HG02588 (cell line): ENCODE measurements around the gene KLHL22.
"Not testable (repeated sequence)": the region's sequence is repeated elsewhere in the genome, so short reads cannot be mapped to it uniquely, and the experiment has no call there.

Source experiments
- ATAC-seq: cut with Tn5 transposase; IDR thresholded peaks from one replicate; pipeline ENCODE4 v1.9.1; 2021; ENCODE audit warnings: mild to moderate bottlenecking, moderate library complexity; ENCODE audit not compliant: unreplicated experiment

Gene KLHL22

GRCh38 chr22:20504293-20504922 lies 8.8 kb upstream of the KLHL22 start:
- not testable (repeated sequence) for ATAC-seq

GRCh38 chr22:20503816-20504215 lies 8.2 kb upstream of the KLHL22 start:
- no peak for ATAC-seq

- no peak for ATAC-seq
Measured at GRCh38 chr22:20499769-20500168, 4.2 kb upstream of the KLHL22 start.

- no peak for ATAC-seq
Measured at GRCh38 chr22:20498913-20499312, 3.3 kb upstream of the KLHL22 start.

- ATAC-seq = no peak
Measured at GRCh38 chr22:20497426-20497825, 1.8 kb upstream of the KLHL22 start.

GRCh38 chr22:20495861-20496681 lies 476 bp upstream of the KLHL22 start:
- peak; percentile 79 for ATAC-seq

- ATAC-seq = no peak
Measured at GRCh38 chr22:20491346-20491745, 4.2 kb downstream of the KLHL22 start.

- ATAC-seq = no peak
Measured at GRCh38 chr22:20490941-20491307, 4.7 kb downstream of the KLHL22 start.

GRCh38 chr22:20490183-20490940 lies 5.2 kb downstream of the KLHL22 start:
- ATAC-seq = no peak

GRCh38 chr22:20488946-20489345 lies 6.6 kb downstream of the KLHL22 start:
- ATAC-seq = no peak

GRCh38 chr22:20487715-20488114 lies 7.9 kb downstream of the KLHL22 start:
- ATAC-seq = no peak

- no peak for ATAC-seq
Measured at GRCh38 chr22:20486229-20486628, 9.4 kb downstream of the KLHL22 start.

GRCh38 chr22:20484948-20485683 lies 10.5 kb downstream of the KLHL22 start:
- no peak for ATAC-seq

GRCh38 chr22:20483771-20484170 lies 11.8 kb downstream of the KLHL22 start:
- ATAC-seq = no peak

GRCh38 chr22:20483143-20483506 lies 12.5 kb downstream of the KLHL22 start:
- not testable (repeated sequence) for ATAC-seq

GRCh38 chr22:20479612-20480196 lies 15.9 kb downstream of the KLHL22 start:
- ATAC-seq = no peak

- not testable (repeated sequence) for ATAC-seq
Measured at GRCh38 chr22:20478059-20478458, 17.5 kb downstream of the KLHL22 start.

GRCh38 chr22:20475569-20475968 lies 20.0 kb downstream of the KLHL22 start:
- not testable (repeated sequence) for ATAC-seq

- ATAC-seq = no peak
Measured at GRCh38 chr22:20475115-20475436, 20.5 kb downstream of the KLHL22 start.

- ATAC-seq = no peak
Measured at GRCh38 chr22:20472629-20473442, 22.8 kb downstream of the KLHL22 start.
